ENCODE data around the gene RELL1. TPM values are rescaled to one million over a fixed set of nuclear protein-coding genes. Genes with fewer than 3 reads are reported as not detected.

RELL1 gene
- total RNA-seq, 2 experiments from 2014 or later = 41.9 to 43.2 TPM

DNA sequence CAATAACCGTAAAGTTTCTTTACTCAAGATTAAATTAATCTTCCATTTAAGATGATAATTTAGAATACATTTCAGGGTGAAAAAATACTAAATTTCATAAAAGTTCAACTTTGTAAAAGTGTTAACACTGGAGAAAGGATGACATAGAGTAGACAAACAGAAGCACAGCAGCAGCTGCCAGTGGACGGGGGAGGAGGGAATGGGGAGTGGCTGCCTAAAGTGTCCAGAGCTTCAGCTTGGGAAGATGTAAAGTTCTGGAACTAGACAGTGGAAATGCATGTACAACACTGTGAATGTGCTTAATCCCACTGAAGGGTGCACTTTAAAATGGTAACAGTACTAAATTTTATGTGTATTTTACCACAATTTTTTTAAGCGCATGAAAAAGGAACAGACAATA, 39.9 kb downstream of the RELL1 start:
- Mint-ChIP-seq H3K9me3 (ENCODE audit: insufficient read depth) (no peaks in the 10 kb centered on the region), H3K27me3 (ENCODE audit: low read depth) (no peaks in the 10 kb centered on the region), H3K4me3 (no peak overlapping the region), H3K36me3 (ENCODE audit: low read depth) (peaks cover 65% of the 10 kb centered on the region), H3K4me1 (ENCODE audit: low read depth) (peaks cover 4% of the 10 kb centered on the region), H3K27ac (no peak overlapping the region)
- DNase-seq (no peak), ATAC-seq (no peak)
- ChIA-PET POLR2A (no interaction called here), CTCF (no interaction called here)

DNA sequence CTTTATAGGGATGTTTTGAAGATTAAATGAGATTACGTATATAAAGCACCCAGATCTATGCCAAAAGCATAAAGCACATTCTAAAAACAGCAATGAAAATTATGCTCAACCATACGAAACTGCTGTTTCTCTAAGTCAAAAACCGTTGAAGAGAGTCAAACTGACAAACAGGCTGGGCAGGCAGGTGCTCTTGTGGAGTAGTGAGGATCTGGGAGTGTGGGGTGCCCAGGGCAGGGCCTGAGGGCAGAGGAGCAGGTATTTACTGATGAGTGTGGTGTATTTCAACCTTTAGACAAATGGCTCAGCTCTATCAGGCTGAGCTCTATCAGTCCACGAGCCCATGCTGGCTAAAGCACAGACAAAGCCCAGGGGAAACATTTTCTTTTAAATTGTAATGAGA, 40.4 kb downstream of the RELL1 start:
- Mint-ChIP-seq H3K36me3 (ENCODE audit: low read depth) (peaks cover 62% of the 10 kb centered on the region), H3K4me3 (no peak overlapping the region), H3K9me3 (ENCODE audit: insufficient read depth) (no peaks in the 10 kb centered on the region), H3K4me1 (ENCODE audit: low read depth) (peaks cover 4% of the 10 kb centered on the region), H3K27ac (no peak overlapping the region), H3K27me3 (ENCODE audit: low read depth) (no peaks in the 10 kb centered on the region)
- no peak for DNase-seq
- ATAC-seq = no peak
- ChIA-PET CTCF (no interaction called here), POLR2A (no interaction called here)

DNA sequence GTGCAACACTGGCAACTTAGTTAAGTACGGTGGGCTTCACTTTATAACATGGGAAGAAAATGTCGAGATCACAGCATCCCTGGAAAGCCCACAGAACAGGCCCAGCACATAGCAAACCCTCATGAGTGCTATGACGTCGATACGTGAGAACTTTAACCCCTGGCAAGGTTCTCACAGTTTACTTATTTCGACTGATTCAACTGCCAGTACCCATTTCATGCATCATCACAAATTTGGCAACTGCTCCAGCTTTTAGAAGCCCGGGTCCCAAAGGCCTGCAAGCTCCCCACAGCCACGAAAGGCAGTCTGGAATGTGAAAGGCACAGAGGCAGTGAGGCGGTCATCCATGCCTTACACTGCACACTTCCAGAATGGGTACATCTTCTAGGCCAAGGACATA, 41.2 kb downstream of the RELL1 start:
- DNase-seq (no peak), ATAC-seq (no peak)
- no peak overlapping the region for H3K4me3 Mint-ChIP-seq
- CTCF ChIA-PET = no interaction called here
- no peak overlapping the region for H3K27ac Mint-ChIP-seq
- POLR2A ChIA-PET = no interaction called here
- H3K9me3 Mint-ChIP-seq (ENCODE audit: insufficient read depth) = no peaks in the 10 kb centered on the region
- H3K27me3 Mint-ChIP-seq (ENCODE audit: low read depth) = no peaks in the 10 kb centered on the region
- peaks cover 56% of the 10 kb centered on the region for H3K36me3 Mint-ChIP-seq (ENCODE audit: low read depth)
- H3K4me1 Mint-ChIP-seq (ENCODE audit: low read depth) = no peaks in the 10 kb centered on the region

DNA sequence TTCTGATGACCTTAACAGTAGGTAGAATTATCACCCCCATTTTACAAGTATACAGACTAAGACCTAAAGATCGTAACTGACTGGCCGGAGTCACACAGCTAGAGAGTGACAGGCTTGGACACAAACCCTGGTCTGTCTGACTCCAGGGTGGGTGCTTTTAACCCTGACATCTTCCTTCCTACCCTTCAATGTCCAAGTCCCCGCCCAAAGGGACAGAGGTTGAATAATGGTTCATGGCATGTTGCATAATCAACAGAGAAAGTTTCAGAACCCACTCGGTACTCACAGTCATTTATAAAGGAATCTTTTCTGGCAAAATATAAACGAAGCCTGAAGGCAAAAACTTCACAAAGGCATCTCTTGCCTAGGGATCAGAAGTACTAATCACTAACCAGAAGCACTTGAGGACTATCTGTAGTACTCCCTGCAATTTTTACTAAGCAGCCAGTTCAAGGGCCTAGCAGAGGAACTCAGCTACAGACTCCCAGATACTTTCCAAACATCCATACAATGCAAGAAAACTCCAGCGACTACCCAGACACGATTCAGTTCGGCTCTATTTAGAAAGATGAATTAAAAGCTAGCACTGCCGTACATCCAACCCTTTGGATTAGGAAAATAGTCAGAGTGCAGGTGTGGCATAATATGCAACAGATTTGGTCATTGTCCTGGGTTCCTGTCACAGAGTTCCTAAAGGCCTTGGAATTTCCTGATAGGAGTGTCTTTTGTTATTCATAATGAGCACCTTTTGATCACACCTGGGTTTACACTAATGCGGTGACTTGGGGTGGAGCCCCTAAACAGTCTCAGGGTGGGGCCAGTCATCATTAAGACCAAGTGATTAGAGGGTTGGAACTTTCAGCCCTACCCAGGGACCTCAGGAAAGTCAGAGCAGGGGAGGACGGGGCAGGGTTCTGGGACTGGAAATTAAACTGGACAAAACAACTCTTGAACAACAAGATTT, 44.0 kb downstream of the RELL1 start:
- ATAC-seq = no peak
- peaks cover 47% of the 10 kb centered on the region for H3K36me3 Mint-ChIP-seq (ENCODE audit: low read depth)
- H3K9me3 Mint-ChIP-seq (ENCODE audit: insufficient read depth) = no peaks in the 10 kb centered on the region
- H3K4me3 Mint-ChIP-seq = no peak overlapping the region
- POLR2A ChIA-PET = no interaction called here
- H3K27me3 Mint-ChIP-seq (ENCODE audit: low read depth) = no peaks in the 10 kb centered on the region
- DNase-seq = no peak
- no peak overlapping the region for H3K27ac Mint-ChIP-seq
- CTCF ChIA-PET = interaction anchor here (1.5 kb wide), 1 partner anchor 40 kb away, joined by 4 read pairs; no protein-coding TSS in a partner anchor
- no peaks in the 10 kb centered on the region for H3K4me1 Mint-ChIP-seq (ENCODE audit: low read depth)

DNA sequence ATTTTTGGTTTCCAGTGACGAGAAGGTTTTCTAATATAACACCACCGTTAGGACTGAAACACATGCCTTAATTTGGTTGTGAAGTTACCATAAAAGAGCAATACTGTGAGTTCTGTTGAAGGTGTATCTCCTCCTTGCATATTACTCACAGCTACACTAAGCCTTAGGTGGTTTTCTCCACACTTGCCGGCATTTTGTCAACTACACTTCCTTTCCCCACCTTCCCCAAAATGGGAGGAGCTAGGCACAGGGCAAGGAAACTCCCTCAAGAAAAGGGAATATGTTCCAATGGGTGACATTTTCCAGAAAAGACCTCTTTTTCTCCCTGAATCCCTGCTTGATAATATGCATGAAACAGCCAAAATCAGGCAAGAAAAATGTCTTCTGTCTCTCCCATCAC, 44.8 kb downstream of the RELL1 start:
- POLR2A ChIA-PET = no interaction called here
- CTCF ChIA-PET = interaction anchor here (1.5 kb wide), 1 partner anchor 39 kb away, joined by 4 read pairs; no protein-coding TSS in a partner anchor
- Mint-ChIP-seq H3K4me3 (no peak overlapping the region), H3K27ac (no peak overlapping the region), H3K27me3 (ENCODE audit: low read depth) (no peaks in the 10 kb centered on the region), H3K9me3 (ENCODE audit: insufficient read depth) (no peaks in the 10 kb centered on the region), H3K4me1 (ENCODE audit: low read depth) (no peaks in the 10 kb centered on the region), H3K36me3 (ENCODE audit: low read depth) (peaks cover 50% of the 10 kb centered on the region)
- ATAC-seq (no peak), DNase-seq (no peak)

DNA sequence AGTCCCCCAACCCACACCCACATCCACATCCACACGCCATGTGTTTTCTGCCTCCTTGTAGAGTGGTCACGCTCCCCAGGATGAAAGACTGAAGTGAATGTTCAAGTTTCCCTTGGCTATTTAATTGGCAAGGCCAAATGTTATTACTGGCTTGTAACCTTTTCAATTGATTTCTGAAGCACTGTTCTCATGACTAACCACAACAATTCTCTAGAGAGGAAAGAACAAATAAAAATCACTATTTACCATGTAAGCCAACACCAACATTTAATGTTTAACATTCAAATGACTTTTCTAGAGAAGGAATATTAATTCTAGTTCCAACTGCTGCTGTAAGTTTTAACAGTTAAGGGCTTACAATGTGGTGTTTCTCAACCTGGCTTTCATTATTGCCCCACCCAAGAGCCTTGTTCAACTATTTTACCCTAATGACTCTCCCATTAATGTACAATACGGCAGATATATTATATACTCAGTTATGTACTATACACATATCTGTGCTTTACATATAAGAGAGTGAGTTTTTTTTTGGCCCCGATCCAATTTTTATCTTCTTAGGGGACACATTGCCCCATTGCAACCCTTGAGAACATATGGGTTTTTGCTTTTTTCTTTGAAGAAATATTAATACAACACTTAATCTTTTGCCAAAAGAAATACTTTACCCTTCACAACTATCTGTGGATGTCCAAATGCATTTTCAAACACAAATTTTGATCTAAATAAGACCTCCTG, 46.5 kb downstream of the RELL1 start:
- ChIA-PET POLR2A (no interaction called here), CTCF (no interaction called here)
- H3K9me3 Mint-ChIP-seq (ENCODE audit: insufficient read depth) = no peaks in the 10 kb centered on the region
- H3K36me3 Mint-ChIP-seq (ENCODE audit: low read depth) = peaks cover 46% of the 10 kb centered on the region
- ATAC-seq = no peak
- H3K27ac Mint-ChIP-seq = no peak overlapping the region
- DNase-seq = no peak
- no peaks in the 10 kb centered on the region for H3K4me1 Mint-ChIP-seq (ENCODE audit: low read depth)
- no peak overlapping the region for H3K4me3 Mint-ChIP-seq
- H3K27me3 Mint-ChIP-seq (ENCODE audit: low read depth) = no peaks in the 10 kb centered on the region

DNA sequence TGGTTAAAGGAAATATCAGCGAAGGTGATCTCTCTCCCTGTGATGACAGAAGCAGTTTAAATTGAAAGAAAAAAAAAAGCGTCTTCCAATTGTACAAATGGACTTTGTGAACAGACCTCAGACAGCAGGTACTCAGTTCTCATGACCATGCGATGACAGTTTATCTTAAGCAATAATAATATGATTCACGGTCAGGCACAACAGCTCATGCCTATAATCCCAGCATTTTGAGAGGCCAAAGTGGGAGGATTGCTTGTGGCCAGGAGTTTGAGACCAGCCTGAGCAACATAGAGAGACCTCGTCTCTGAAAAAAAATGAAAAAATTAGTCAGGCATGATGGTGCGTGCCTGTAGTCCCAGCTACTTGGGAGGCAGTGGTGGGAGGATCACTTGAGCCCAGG, 51.0 kb downstream of the RELL1 start:
- Mint-ChIP-seq H3K27me3 (ENCODE audit: low read depth) (no peaks in the 10 kb centered on the region), H3K27ac (no peak overlapping the region), H3K4me1 (ENCODE audit: low read depth) (peaks cover 2% of the 10 kb centered on the region), H3K36me3 (ENCODE audit: low read depth) (peaks cover 59% of the 10 kb centered on the region), H3K9me3 (ENCODE audit: insufficient read depth) (no peaks in the 10 kb centered on the region), H3K4me3 (no peak overlapping the region)
- DNase-seq (no peak), ATAC-seq (no peak)
- CTCF ChIA-PET = no interaction called here
- POLR2A ChIA-PET = no interaction called here

DNA sequence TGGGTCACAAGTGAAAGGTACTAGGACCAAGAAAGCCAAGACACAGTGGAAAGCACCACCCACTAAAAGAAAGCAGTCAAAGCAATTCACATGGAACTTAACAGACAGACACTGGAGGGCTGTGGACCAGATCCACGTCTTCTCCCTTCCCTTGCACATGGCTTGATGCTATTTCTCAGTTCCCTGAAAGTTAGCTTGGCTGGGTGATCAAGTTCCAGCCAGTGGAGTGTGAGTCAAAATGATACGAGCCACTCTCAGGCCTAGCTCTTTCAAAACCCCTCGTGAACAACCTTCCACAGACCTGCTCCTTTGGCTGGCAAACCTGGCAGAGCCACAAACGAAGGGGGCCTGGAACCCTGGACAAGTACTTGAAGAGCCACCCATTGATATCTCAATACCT, 52.0 kb downstream of the RELL1 start:
- H3K36me3 Mint-ChIP-seq (ENCODE audit: low read depth) = peaks cover 67% of the 10 kb centered on the region
- no peak for DNase-seq
- no peaks in the 10 kb centered on the region for H3K27me3 Mint-ChIP-seq (ENCODE audit: low read depth)
- CTCF ChIA-PET = no interaction called here
- H3K9me3 Mint-ChIP-seq (ENCODE audit: insufficient read depth) = no peaks in the 10 kb centered on the region
- no peak for ATAC-seq
- no peak overlapping the region for H3K27ac Mint-ChIP-seq
- POLR2A ChIA-PET = no interaction called here
- no peak overlapping the region for H3K4me3 Mint-ChIP-seq
- peaks cover 2% of the 10 kb centered on the region for H3K4me1 Mint-ChIP-seq (ENCODE audit: low read depth)

DNA sequence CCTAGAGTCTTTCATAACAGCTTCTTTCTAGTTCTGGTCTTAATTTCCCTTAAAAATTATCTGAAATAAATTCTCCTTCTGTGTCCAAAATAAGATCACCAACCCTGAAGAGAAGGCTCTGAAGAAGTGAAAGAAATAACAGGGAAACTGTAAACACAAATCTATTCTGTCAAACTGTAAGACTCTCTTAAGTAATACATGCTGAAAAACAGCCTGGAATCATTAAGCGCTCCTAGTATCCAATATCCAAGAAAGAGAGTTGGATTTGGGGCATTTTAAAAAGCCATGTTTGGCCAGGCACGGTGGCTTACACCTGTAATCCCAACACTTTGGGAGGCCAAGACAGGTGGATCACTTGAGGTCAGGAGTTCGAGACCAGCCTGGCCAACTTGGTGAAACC, 53.3 kb downstream of the RELL1 start:
- no peak overlapping the region for H3K4me3 Mint-ChIP-seq
- H3K27me3 Mint-ChIP-seq (ENCODE audit: low read depth) = no peaks in the 10 kb centered on the region
- H3K27ac Mint-ChIP-seq = no peak overlapping the region
- peaks cover 72% of the 10 kb centered on the region for H3K36me3 Mint-ChIP-seq (ENCODE audit: low read depth)
- ChIA-PET POLR2A (no interaction called here), CTCF (no interaction called here)
- no peak for DNase-seq
- H3K4me1 Mint-ChIP-seq (ENCODE audit: low read depth) = peaks cover 2% of the 10 kb centered on the region
- ATAC-seq = no peak
- no peaks in the 10 kb centered on the region for H3K9me3 Mint-ChIP-seq (ENCODE audit: insufficient read depth)

DNA sequence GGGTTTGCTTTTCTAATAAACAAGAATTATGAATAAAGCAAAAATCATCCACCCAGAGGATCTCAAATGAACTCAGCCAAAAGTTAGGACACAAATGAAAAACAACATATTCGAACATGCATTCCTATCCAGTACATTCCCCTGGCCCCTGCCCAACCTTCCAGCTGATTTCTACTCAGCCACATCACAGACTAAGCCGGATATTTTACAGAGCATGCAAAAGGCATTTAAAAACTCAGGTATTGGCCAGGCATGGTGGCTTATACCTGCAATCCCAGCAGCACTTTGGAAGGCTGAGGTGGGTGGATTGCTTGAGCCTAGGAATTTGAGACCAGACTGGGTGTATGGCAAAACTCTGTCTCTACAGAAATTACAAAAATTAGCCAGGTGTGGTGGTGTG, 54.6 kb downstream of the RELL1 start:
- Mint-ChIP-seq H3K9me3 (ENCODE audit: insufficient read depth) (no peaks in the 10 kb centered on the region), H3K4me1 (ENCODE audit: low read depth) (peaks cover 2% of the 10 kb centered on the region), H3K27ac (no peak overlapping the region), H3K27me3 (ENCODE audit: low read depth) (no peaks in the 10 kb centered on the region), H3K4me3 (no peak overlapping the region), H3K36me3 (ENCODE audit: low read depth) (peaks cover 66% of the 10 kb centered on the region)
- no peak for ATAC-seq
- no peak for DNase-seq
- CTCF ChIA-PET = no interaction called here
- POLR2A ChIA-PET = no interaction called here

DNA sequence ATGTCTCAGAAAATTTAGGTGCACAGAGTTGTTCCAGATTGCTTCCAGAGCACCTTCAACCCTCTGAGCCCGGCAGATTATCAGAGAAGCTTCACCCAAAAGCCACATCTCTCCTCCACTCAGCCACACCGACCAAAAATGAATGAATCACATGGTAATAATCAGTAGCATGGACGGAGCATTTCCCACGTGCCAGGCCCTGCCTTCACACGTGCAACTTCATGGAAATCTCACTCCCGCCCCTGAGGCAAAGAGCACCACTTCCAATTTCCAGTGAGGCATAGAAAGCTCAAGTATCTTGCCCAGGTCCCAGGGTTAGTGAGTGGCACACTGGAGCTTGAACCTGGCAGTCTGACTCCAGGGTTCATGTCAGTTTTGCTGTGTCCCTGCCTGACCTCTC, 56.5 kb downstream of the RELL1 start:
- DNase-seq (no peak), ATAC-seq (no peak)
- Mint-ChIP-seq H3K9me3 (ENCODE audit: insufficient read depth) (no peaks in the 10 kb centered on the region), H3K27me3 (ENCODE audit: low read depth) (no peaks in the 10 kb centered on the region), H3K36me3 (ENCODE audit: low read depth) (peaks cover 66% of the 10 kb centered on the region), H3K27ac (no peak overlapping the region), H3K4me3 (no peak overlapping the region), H3K4me1 (ENCODE audit: low read depth) (peaks cover 2% of the 10 kb centered on the region)
- CTCF ChIA-PET = interaction anchor here (0.9 kb wide), 1 partner anchor 53 kb away, joined by 3 read pairs; no protein-coding TSS in a partner anchor
- POLR2A ChIA-PET = no interaction called here

DNA sequence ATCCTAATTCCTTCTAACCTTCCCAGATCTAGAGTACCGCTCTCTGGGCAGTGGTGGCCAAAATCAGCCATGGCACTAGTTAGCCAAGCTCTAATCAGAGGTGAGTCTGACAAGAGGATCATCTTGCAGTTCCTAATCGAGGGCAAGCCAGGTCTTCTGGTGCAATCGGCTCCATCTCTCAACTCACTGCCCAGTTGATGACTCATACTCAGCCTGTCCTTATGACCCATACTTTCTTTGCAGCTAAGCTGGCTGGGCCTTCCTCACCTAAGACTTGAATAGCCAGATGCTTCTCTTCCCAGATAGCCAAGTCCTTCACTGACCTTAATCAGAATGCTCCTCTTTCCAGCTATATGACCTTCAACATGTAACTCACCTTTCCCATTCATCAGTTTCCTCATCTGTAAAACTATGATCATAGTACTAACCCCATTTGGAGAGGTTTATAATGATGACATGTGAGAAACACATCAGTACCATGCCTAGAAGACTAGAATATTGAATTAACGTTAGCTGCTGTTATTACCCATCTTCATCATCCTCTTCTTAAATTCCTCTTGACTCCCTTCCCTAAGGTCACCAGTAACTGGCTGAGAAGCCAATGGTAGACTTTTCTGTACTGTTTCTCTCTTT, 57.1 kb downstream of the RELL1 start:
- Mint-ChIP-seq H3K36me3 (ENCODE audit: low read depth) (peaks cover 62% of the 10 kb centered on the region), H3K4me1 (ENCODE audit: low read depth) (peaks cover 2% of the 10 kb centered on the region), H3K4me3 (no peak overlapping the region), H3K27me3 (ENCODE audit: low read depth) (no peaks in the 10 kb centered on the region), H3K9me3 (ENCODE audit: insufficient read depth) (no peaks in the 10 kb centered on the region), H3K27ac (peak overlapping the region; percentile 8)
- ATAC-seq (no peak), DNase-seq (no peak)
- ChIA-PET POLR2A (no interaction called here), CTCF (no interaction called here)
